Endothelial cell of umbilical vein (primary cell): Measurements from ENCODE around the gene LRRIQ4. TPM values are rescaled to one million over a fixed set of nuclear protein-coding genes. Genes with fewer than 3 reads are reported as not detected.

Experiments used
- BruUV-seq: library from RNA; stranded (reverse); fragments of 400-500 nt; replicated peaks from 2 replicates; lab custom pipeline; 2021; lab: Mats Ljungman, UMichigan
- CTCF ChIA-PET: fragments of 300-600, 350-600 bp; sonication (Branson Sonifier 250); formaldehyde crosslinking; loops from one replicate; lab custom pipeline; 2021; ENCODE audit warnings: antibody characterized with exemption, inconsistent platforms; lab: Charles Lee
- POLR2A ChIA-PET: fragments of 300-600, 350-600 bp; sonication (Branson Sonifier 250); formaldehyde crosslinking; loops from one replicate; lab custom pipeline; 2021; ENCODE audit warnings: antibody characterized with exemption, inconsistent platforms; lab: Charles Lee
- DNase-seq: peaks from one replicate; pipeline ENCODE4 v3.0.0-alpha.2; 2011; ENCODE audit warnings: low read depth, low spot score
- FAIRE-seq: peaks from 2 replicates; lab custom pipeline; 2011; peaks lifted over from hg19 to GRCh38; lab: Jason Lieb, UNC
- H2AFZ ChIP-seq: 2 replicates; pipeline ENCODE4 v1.6.0; 2012; ENCODE audit warnings: low read depth, low read length, control low read depth, inconsistent platforms
- H3K27ac ChIP-seq: 2 replicates; pipeline ENCODE4 v1.5.1; 2011; ENCODE audit warnings: low read depth, mild to moderate bottlenecking, control low read depth, low read length, moderate library complexity; ENCODE audit not compliant: insufficient read depth
- H3K27me3 ChIP-seq, 2 experiments: 2 replicates each; pipeline versions ENCODE4 v1.6.0 to v1.6.1; 2011; ENCODE audit warnings: low read length in 2 of 2, mixed read lengths in 1 of 2; ENCODE audit not compliant: control insufficient read depth in 2 of 2, insufficient read depth in 2 of 2
- H3K36me3 ChIP-seq, 2 experiments: 2 replicates in 1 of 2; 3 replicates in 1 of 2; pipeline ENCODE4 v1.5.1; 2011; ENCODE audit warnings: low read length in 2 of 2, mild to moderate bottlenecking in 1 of 2, moderate library complexity in 1 of 2; ENCODE audit not compliant: control insufficient read depth in 2 of 2, insufficient read depth in 2 of 2; ENCODE audit errors: extremely low read depth in 1 of 2
- H3K4me1 ChIP-seq: 3 replicates; pipeline ENCODE4 v1.5.1; 2011; ENCODE audit warnings: mild to moderate bottlenecking, low read length; ENCODE audit not compliant: control insufficient read depth, insufficient read depth; ENCODE audit errors: extremely low read depth
- H3K4me2 ChIP-seq: 2 replicates; pipeline ENCODE4 v1.6.1; 2011; ENCODE audit warnings: low read length, control low read depth, mixed read lengths; ENCODE audit not compliant: insufficient read depth
- H3K4me3 ChIP-seq, 3 experiments: fragments of 200-600 bp in 1 of 3; sonication (generic), shearing (Covaris generic) in 1 of 3; replicated peaks in 1 of 3; 2 replicates each; pipeline ENCODE4 v1.5.1; 2011 to 2016; ENCODE audit warnings: control low read depth in 3 of 3, low read length in 3 of 3, mild to moderate bottlenecking in 2 of 3, inconsistent platforms in 1 of 3, low read depth in 1 of 3, moderate library complexity in 1 of 3; ENCODE audit not compliant: insufficient read depth in 1 of 3
- H3K79me2 ChIP-seq: 2 replicates; pipeline ENCODE4 v1.6.0; 2012; ENCODE audit warnings: low read length, inconsistent platforms; ENCODE audit not compliant: control insufficient read depth, insufficient read depth
- H3K9ac ChIP-seq: replicated peaks from 2 replicates; pipeline ENCODE3; 2011; ENCODE audit warnings: low read length, control low read depth; ENCODE audit not compliant: insufficient read depth; ENCODE audit errors: extremely low read depth
- H3K9me1 ChIP-seq: replicated peaks from 3 replicates; pipeline ENCODE4 v1.6.0; 2011; ENCODE audit warnings: mild to moderate bottlenecking, low read length; ENCODE audit not compliant: control insufficient read depth, insufficient read depth; ENCODE audit errors: extremely low read depth
- H3K9me3 ChIP-seq: replicated peaks from 2 replicates; pipeline ENCODE4 v1.5.1; 2012; ENCODE audit warnings: low read length, inconsistent platforms; ENCODE audit not compliant: control insufficient read depth, insufficient read depth
- H4K20me1 ChIP-seq: replicated peaks from 2 replicates; pipeline ENCODE3; 2011; ENCODE audit warnings: mild to moderate bottlenecking, low read length; ENCODE audit not compliant: control insufficient read depth, insufficient read depth; ENCODE audit errors: extremely low read depth
- JUN ChIP-seq: IDR thresholded peaks from 2 replicates; pipeline ENCODE4 v1.6.1; 2011; ENCODE audit warnings: borderline replicate concordance, low read depth; ENCODE audit not compliant: insufficient read length, insufficient read depth
- MYC ChIP-seq: IDR thresholded peaks from one replicate; pipeline ENCODE4 v1.6.1; 2011; ENCODE audit warnings: mild to moderate bottlenecking, low read depth, low read length
- POLR2A ChIP-seq: IDR thresholded peaks from 2 replicates; pipeline ENCODE4 v1.6.1; 2012; ENCODE audit warnings: low read depth, mild to moderate bottlenecking, control low read depth, low read length
- POLR2AphosphoS5 ChIP-seq: IDR thresholded peaks from 2 replicates; pipeline ENCODE4 v1.6.1; 2012; ENCODE audit warnings: low read depth, mild to moderate bottlenecking, control low read depth, low read length, moderate library complexity; ENCODE audit not compliant: insufficient read depth
- dilution Hi-C: fragments of 300-500 bp; cut with MboI; formaldehyde crosslinking; loops from one replicate; pipeline ENCODE4 v1.15.0; 2019; ENCODE audit warnings: low sequenced_read_pairs; ENCODE audit not compliant: extremely low pct_ligation_motif_present
- intact Hi-C: fragments of 100-400 bp; cut with micrococcal nuclease; formaldehyde crosslinking; loops from one replicate; pipeline ENCODE4 v1.10.0; 2022
- polyA plus RNA-seq, 4 experiments: library from polyadenylated mRNA; depleted of rRNA in 3 of 4; stranded (reverse) in 3 of 4; unstranded in 1 of 4; fragments of >200 nt; gene quantifications; 2 replicates each; pipeline versions ENCODE4 v1.2.1 to v1.2.3, GENCODE V29; 2011 to 2012; ENCODE audit warnings: missing spikeins in 1 of 4
- total RNA-seq: library from RNA; stranded (reverse); gene quantifications from 2 replicates; pipeline ENCODE4 v1.2.3, GENCODE V29; 2021

Gene LRRIQ4
- total and polyA plus RNA-seq, 2 donors (not counting 3 experiments of a cell fraction or from before 2014, with no cell fraction given) = 0.04 TPM; not detected in 1

DNA sequence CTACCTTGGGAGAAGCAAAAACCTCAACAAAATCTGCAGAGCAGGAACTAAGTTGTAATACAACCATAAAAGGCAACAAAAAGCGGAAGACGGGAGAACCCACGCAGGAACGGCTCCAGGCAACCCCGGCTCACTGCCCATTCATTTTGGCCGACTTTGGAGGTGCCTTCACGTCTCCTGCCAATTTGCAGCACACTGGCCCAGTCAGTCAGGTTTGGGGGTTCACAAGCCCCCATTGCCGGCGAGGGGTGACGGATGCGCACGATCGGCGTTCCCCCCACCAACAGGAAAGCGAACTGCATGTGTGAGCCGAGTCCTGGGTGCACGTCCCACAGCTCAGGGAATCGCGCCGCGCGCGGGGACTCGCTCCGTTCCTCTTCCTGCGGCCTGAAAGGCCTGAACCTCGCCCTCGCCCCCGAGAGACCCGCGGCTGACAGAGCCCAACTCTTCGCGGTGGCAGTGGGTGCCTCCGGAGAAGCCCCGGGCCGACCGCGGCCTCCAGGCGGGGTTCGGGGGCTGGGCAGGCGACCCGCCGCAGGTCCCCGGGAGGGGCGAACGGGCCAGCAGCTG lies 48.3 kb upstream of the LRRIQ4 start:
- CTCF ChIA-PET = interaction anchor here (1.9 kb wide), 1 partner anchor 9 kb away, joined by 5 read pairs; the partner anchor contains the start of gene MYNN

DNA sequence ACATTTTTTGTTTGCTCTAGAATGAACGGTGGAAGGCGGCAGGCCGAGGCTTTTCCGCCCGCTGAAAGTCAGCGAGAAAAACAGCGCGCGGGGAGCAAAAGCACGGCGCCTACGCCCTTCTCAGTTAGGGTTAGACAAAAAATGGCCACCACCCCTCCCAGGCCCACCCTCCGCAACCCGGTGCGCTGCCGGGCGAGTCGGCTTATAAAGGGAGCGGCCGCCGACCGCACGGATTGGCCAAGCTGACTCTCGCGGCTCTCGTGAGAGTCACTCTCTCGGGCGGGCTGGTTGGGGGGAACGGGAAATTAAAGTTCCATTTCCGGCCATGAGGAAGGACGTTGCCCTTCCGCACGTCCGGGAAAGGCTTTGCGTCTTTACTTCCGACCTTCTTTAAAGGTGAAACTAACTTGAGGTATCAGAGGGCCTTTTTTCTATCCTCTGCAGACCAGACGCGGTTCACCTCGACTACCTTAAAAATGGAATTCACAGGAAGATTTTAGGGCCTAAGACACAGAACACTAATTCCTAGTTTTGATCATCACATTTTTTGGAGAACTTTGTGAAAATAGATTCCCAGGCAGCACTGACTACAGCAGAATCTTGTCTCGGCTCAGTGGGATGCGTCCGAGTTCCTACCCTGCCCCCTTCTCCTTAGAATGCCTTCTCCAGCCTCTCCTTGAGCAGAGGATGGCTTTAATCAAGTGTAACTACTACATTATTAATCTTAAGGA lies 47.6 kb upstream of the LRRIQ4 start, which contains the start of gene TERC:
TERC (minus strand) TSS at position 179 of the 731 bp plus-strand sequence.
- TF ChIP-seq MYC = no peak
- TF ChIP-seq POLR2A = peak; percentile 77
- peak; percentile 93 for TF ChIP-seq POLR2AphosphoS5
- FAIRE-seq (peak; percentile 91), DNase-seq (peak; percentile 77)
- Histone ChIP-seq H3K36me3 (no peaks in the 10 kb centered on the region), H3K9ac (peak within 1 kb of the TSS; percentile 70), H3K4me2 (peak within 1 kb of the TSS; percentile 74), H3K27ac (peak within 1 kb of the TSS; percentile 31), H3K4me3 (peak within 1 kb of the TSS; percentile 36 to 53 (median 41)), H3K4me1 (peaks cover 7% of the 10 kb centered on the region), H3K79me2 (no peaks in the 10 kb centered on the region), H3K9me3 (no peaks in the 10 kb centered on the region), H2AFZ (peak within 1 kb of the TSS; percentile 65), H4K20me1 (no peaks in the 10 kb centered on the region), H3K27me3 (no peaks in the 10 kb centered on the region), H3K9me1 (no peaks in the 10 kb centered on the region)
- ChIA-PET POLR2A (no interaction called here), CTCF (interaction anchor here (1.9 kb wide), 1 partner anchor 8 kb away, joined by 5 read pairs; the partner anchor contains the start of gene MYNN)
- intact Hi-C loops = loop anchor here (1.0 to 2.0 kb wide), 2 partner anchors 8 to 202 kb away; partner anchors contain the start of genes MYNN and SEC62
- BruUV-seq = no TSS peak
- dilution Hi-C loops = no loop called here

More for the DNA sequence above, 48.3 kb upstream of the LRRIQ4 start:
- H2AFZ ChIP-seq = peak overlapping the region; percentile 65
- H3K36me3 ChIP-seq = no peaks in the 10 kb centered on the region
- POLR2A ChIA-PET = no interaction called here
- FAIRE-seq = peak; percentile 66
- dilution Hi-C loops = no loop called here
- intact Hi-C loops = loop anchor here (2.0 kb wide), 1 partner anchor 202 kb away; the partner anchor contains the start of gene SEC62
- H3K27me3 ChIP-seq = no peaks in the 10 kb centered on the region
- peak overlapping the region; percentile 31 for H3K27ac ChIP-seq
- peak overlapping the region; percentile 74 for H3K4me2 ChIP-seq
- H3K4me3 ChIP-seq = peak overlapping the region; percentile 36 to 53 (median 41)
- peak overlapping the region; percentile 70 for H3K9ac ChIP-seq
- BruUV-seq = TSS peak; percentile 91
- DNase-seq = peak; percentile 55
- no peak for TF ChIP-seq POLR2A
- no peak for TF ChIP-seq MYC
- TF ChIP-seq JUN = no peak
- H3K9me3 ChIP-seq = no peaks in the 10 kb centered on the region
- H3K4me1 ChIP-seq = peaks cover 11% of the 10 kb centered on the region
- H3K79me2 ChIP-seq = no peaks in the 10 kb centered on the region
- H3K9me1 ChIP-seq = no peaks in the 10 kb centered on the region
- no peaks in the 10 kb centered on the region for H4K20me1 ChIP-seq
